GM21717 (cell line): Measurements from ENCODE around the gene ATOX1.
"Not testable (repeated sequence)": the region's sequence is repeated elsewhere in the genome, so short reads cannot be mapped to it uniquely, and the experiment has no call there.

Experiments used
- ATAC-seq: cut with Tn5 transposase; IDR thresholded peaks from one replicate; pipeline ENCODE4 v1.9.1; 2021; ENCODE audit warnings: mild to moderate bottlenecking, moderate library complexity; ENCODE audit not compliant: unreplicated experiment

ATOX1 gene

DNA sequence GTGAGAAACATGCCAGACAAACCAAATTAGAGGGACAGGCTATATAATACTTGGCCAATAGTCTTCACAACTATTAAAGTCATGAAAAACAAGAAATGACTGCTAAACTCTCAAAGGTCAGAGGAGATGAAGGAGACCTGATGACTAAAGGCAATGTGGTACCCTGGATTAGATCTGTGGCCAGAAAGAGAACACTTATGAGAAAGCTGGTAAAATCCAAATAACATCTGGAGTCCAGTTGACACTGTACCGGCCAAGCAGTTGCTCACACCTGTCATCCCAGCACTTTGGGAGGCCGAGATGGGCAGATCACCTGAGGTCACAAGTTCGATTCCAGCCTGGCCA lies 24.4 kb downstream of the ATOX1 start:
- no peak for ATAC-seq

DNA sequence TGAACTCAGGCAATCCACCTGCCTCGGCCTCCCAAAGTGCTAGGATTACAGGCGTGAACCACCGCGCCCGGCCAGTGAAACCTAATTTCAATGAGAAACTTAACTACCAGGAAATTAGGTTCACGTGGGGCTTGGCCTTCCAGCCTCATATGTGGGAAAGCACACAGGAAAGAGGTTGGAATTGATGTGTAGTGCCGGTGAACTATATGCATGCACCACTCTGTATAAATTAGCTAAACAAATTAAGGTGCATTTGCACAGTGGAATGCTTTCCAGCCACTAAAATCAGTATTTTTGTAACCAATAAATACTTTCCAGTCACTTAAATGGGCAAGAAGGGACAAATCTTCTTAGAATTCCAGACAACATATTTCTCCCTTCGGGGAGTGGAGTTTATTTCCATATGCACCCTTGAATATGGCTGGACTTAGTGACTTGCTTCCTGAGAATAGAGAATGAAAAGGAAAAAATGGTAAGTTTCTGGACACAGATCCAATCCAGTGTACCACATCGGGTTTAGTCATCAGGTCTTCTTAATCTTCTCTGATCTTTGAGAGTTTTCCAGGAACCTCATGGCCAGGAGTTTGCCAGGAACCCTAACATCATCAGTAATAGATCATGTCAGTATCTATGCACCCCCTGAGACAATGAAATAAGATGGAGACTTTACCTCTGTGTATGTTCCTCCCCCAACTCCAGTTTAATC lies 24.9 kb downstream of the ATOX1 start:
- ATAC-seq: no peak

DNA sequence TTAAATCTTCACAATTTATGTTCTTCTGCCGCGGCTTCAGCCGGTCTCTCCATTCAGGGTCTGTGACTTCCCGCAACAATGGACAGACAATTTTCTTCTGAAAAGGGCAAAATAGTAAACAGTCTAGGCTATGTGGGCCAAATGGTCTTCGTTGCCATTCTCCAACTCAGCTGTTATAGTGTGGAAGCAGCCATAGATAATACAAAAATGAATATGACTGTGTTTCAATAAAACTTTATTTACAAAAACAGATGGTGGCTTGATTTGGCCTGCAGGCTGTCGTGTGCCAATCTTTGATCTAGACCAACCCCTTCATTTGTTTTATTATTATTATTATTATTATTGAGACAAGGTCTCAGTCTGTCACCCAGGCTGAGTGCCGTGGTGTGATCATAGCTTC lies 28.1 kb downstream of the ATOX1 start:
- ATAC-seq: no peak

GRCh38 chr5:151729597-151729996 lies 28.8 kb downstream of the ATOX1 start:
- ATAC-seq: not testable (repeated sequence)

DNA sequence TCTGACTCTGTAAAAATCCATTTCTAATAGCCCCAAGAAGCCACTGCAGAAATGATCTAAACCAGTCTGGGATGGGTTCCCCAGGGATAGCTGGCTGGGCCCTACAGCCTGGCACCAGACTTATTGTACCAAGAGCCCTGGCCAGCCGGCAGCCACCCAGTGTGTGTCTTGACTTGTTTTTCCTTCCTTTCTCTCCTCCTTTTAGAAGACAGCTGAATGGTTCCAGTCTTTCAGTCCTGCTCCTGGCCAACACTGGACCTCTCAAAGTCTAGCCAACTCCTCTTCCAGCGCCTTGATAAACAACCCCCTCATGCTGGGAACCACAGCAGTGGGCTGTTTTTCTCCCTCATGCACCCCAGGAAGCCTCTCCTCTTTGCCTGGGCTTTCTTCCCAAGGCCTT lies 34.1 kb downstream of the ATOX1 start:
- no peak for ATAC-seq

DNA sequence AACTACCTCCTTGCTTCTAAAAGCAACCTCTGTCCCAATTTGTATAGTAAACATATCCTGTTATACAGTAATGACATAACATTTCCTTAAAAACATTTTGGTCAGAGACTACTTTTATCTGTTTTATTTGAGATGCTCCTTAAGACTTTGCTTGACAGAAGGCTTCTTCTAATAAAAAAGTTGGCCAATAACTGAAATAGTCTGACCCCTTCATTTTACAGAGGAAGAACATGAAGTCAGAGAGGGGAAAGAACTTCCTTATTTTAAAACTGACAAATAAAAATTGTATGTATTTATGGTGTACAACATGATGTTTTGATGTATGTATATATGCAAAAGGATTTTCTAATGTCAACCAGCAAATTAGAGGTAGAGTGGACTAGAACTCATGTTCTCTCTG lies 35.9 kb downstream of the ATOX1 start:
- ATAC-seq: no peak

DNA sequence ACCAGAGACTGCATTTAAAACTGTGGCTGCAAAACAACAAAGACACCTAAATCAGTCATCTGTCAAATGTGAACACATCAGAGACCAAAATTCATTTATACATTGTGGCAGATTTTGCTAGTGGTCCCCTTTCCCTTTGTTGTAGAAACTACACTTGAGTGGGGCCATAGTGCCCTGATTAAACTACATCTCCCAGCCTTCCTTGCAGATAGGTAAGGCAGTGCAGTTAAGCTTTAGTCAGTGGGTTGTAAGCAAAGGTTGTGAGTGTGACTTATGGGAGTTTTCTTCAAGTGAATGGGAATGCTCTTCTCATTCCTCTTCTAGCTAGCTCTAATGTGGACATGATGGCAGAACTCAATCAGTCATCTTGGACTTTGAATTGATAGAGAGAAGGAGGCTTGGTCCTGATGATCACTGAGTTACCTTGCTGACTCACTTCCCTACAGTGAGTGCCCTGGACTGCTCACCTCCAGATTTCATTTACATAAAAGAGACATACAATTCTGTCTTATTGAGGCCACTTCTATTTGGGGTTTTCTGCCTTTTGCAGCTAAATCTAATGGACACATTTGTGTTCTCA lies 36.5 kb downstream of the ATOX1 start:
- no peak for ATAC-seq

DNA sequence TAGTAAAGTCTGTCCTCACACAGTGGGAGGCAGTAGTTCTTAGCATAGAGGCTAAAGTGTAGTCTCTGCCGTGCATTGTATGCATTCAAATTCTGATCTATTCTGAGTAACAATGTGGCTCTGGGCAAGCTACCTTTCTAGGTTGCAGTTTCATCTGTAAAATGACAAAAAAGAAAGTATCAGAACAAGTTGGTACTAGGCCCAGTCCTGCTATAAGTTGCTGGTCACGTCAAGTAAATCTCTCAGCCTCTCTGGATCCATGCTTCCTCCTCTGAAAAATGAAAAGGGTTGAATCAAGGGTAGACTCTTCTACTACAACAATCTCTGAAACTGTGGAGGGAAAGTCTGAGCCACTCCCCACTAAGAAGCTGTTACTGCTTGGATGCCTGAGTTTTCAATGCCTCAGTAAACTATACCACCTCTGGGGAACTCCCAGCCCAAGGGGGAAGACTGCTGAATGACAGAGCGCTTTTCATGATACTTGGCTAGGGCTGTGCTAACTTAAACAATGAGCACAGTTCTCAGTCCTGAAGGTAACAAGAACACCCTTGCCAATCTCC lies 37.3 kb downstream of the ATOX1 start:
- peak; percentile 87 for ATAC-seq

DNA sequence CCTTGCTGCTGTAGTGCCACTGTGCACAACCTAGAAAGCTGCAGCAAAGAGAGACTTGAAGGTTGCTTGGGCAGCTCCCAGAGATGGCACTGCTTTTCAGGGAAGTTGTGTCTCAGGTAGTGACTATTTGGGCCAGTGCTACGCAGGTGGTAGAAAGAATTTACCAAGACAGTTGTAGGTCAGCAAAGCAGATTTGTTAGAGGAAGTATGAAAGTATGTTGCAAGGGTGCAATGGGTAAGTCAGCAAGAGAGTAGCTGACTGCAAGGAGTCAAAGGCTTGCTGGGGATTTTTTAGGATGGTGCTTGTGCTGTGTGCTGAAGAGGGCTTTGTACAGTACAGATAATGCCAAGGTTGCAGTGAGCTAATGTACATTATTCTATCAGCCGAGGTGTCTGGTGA lies 38.2 kb downstream of the ATOX1 start:
- ATAC-seq: no peak

DNA sequence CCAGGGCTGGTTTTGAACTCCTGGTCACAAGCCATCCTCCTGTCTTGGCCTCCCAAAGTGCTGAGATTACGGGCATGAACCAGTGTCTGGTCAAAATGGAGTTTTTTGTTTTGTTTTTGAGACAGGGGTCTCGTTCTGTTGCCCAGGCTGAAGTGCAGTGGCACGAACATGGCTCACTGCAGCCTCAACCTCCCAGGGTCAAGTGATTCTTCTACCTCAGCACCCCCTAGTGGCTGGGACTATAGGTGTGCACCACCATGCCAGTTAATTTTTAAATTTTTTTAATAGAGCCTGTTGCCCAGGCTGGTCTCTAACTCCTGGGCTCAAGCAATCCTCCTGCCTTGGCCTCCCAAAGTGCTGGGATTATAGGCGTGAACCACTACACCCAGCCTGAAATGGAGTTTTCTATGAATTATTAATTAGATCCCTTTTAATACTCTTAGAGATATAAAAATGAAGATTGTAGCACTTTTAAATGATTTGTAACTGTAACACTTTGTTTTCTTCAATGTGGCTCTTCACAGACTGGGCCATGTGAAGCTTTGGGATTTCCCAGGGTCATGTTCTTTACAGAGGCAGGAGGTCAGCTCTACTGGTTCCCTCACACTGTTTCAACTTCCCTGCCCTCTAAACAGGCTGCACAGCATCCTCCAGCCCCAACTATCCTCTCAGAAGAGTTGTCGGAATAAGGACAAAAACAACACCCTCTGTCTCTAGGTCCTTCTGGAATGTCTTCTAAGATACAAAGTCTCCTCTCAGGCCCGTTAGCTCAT lies 39.0 kb downstream of the ATOX1 start:
- ATAC-seq: no peak

GRCh38 chr5:151718646-151719045 lies 39.8 kb downstream of the ATOX1 start:
- ATAC-seq: no peak

- no peak for ATAC-seq
Measured at GRCh38 chr5:151718153-151718552, 40.3 kb downstream of the ATOX1 start.

- no peak for ATAC-seq
Measured at GRCh38 chr5:151717416-151717815, 41.0 kb downstream of the ATOX1 start.

DNA sequence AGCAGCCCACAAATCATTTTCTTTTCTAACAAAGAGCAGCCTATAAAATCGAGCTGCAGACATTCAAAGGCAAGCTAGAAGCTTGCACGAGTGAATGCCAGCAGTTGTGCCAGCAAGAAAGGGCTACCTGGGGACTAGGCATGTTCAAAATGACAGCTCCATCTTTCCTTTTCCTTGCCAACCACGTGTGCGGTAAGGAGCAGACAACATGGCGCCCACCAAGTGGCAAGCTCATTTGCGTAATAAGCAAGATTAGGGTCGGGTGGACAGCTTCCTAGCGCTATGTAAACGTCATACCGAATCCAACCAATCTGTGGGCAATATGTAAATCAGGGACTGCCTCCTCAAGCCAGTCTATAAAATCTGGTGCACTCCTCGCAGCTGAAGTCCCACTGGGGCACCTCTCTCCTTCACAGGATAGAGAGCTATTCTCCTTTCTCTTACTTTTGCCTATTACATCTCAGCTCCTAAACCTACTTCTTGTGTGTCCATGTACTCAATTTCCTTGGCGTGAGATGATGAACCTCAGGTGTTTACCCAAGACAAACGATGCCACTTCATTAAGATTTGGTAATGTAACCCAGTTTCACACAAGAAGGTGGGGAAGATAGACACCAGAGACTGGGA lies 49.2 kb downstream of the ATOX1 start:
- ATAC-seq: no peak

- no peak for ATAC-seq
Measured at GRCh38 chr5:151708126-151708525, 50.3 kb downstream of the ATOX1 start.

DNA sequence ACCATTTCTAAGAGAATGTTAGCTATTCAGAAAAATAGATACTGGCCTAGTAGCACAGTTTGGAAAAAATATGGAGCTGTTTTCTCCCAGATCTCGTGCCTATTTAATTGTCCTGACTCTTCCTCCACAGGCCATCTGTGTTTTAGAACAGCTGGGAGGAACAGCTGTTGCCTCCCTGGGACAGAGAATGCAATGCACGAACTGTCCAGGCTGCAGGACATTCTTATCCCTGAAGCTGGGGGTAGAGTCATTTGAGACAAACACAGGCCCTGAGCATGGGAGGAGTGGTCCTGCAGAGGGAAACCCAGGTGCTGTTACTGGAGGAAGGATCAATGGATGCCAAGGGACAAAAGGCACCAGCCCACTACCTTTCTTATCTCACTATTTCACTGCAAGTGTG lies 50.9 kb downstream of the ATOX1 start:
- ATAC-seq: no peak

GRCh38 chr5:151706906-151707305 lies 51.5 kb downstream of the ATOX1 start:
- no peak for ATAC-seq

DNA sequence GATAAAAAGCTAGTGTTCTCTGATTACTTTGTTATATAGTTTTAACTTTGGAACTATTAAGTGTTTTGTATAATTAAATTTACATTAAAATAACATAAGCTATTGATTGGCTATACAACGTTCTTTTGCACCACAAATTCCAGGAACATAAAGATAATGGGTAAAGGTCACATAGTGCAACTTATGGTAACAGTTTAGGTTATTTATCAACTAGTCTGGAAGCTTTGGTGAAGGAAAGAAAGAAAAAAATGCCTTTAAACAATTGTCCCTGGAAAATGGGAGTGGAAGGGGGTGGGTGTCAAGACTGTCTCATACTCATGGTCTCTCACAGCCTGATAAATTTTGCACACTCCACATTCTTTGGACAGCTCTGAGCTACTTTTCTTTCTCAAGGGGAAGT lies 54.7 kb downstream of the ATOX1 start:
- ATAC-seq: no peak

DNA sequence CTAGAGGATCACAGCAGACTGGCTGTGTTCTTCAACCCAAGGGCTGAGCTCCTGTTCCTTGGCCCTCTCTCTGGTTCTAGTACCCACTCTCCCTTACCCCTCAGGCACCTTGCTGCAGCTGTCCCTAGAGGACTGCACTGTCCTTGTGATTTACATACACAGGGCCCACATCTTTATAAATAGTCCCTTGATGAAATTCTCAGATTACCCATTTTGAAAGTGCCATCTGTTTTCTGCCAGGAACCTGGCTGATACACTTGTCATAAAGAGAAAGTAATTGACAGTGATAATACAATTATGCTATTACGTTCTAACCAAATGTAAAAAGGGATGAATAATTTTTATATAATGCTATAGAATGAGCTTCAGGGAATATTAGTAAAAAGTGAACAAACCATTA lies 55.2 kb downstream of the ATOX1 start:
- peak; percentile 89 for ATAC-seq

DNA sequence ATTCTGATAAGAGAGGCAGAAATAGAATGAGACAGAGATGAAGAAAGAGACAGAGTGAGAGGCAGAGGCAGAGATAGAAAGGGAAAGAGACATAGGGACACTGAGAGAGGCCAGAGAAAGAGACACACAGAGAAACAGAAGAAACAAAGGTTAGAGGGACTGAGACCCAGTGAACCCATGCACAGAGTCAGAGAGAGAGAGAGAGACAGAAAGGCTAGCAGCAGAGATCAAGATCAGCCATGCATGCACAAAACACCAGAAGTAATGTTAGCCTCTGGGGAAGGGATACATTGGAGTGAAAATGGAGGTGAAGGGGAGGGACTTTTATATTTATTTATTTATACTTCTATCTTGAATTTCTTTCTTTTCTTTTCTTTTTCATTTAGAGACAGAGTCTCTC lies 57.6 kb downstream of the ATOX1 start:
- peak; percentile 59 for ATAC-seq

DNA sequence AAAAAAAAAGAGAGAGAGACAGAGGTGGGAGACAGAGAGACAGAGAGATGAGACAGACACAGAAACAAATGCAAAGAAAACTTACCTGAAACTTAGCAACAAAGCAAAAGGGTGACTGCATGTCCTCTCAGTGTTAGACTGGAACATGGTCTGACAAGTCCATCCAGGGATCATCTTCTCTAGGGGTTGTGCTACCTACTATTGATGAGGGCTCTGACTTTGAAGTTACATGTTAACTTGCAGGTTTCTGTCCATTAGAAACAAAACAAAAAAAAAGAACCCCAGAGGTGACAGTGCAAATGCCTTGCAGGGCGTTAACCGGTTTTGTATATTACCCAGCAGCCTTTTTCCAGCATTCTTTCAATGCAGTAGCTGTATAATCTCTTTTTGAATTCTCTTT lies 58.1 kb downstream of the ATOX1 start:
- ATAC-seq: no peak
